Stomach (tissue), 9 donors: ENCODE results near the gene JAKMIP2. TPM values are rescaled to one million over a fixed set of nuclear protein-coding genes. Genes with fewer than 3 reads are reported as not detected.

ENCODE experiments used
- DNase-seq, 2 donors: peaks; one replicate each; pipeline versions ENCODE4 v3.0.0 to v3.0.0-alpha.2; 2013 to 2019
- H3K27ac ChIP-seq, 5 donors: fragments of 200-600 bp in 4 of 5; sonication (generic) in 4 of 5; one replicate each; pipeline ENCODE4 v1.5.1; 2013 to 2019; ENCODE audit warnings: mild to moderate bottlenecking in 1 of 5, moderate library complexity in 1 of 5
- H3K27me3 ChIP-seq, 3 donors: fragments of 200-600 bp; sonication (generic); one replicate each; pipeline ENCODE4 v1.5.1; 2017 to 2019; ENCODE audit warnings: mixed run types in 1 of 3
- H3K36me3 ChIP-seq, 4 donors: fragments of 200-600 bp; sonication (generic); 1 replicate in 3 of 4; 2 replicates in 1 of 4; pipeline ENCODE4 v1.5.1; 2016 to 2019
- H3K4me1 ChIP-seq, 4 donors: fragments of 200-600 bp; sonication (generic); one replicate each; pipeline ENCODE4 v1.5.1; 2016 to 2019
- H3K4me3 ChIP-seq, 4 donors: fragments of 200-600 bp; sonication (generic) in 3 of 4; one replicate each; pipeline ENCODE4 v1.5.1; 2016 to 2019; ENCODE audit warnings: mild to moderate bottlenecking in 1 of 4
- H3K9me3 ChIP-seq, 4 donors: fragments of 200-600 bp; sonication (generic); one replicate each; pipeline ENCODE4 v1.5.1; 2016 to 2019
- EP300 ChIP-seq: sonication (generic); formaldehyde crosslinking; IDR thresholded peaks from one replicate; pipeline ENCODE4 v1.6.1; 2017; ENCODE audit warnings: antibody characterized with exemption
- POLR2A ChIP-seq, 4 donors: fragments of 450-650 bp; IDR thresholded peaks; one replicate each; pipeline ENCODE4 v1.6.1; 2016; ENCODE audit warnings: antibody characterized with exemption in 4 of 4, control low read depth in 2 of 4, mild to moderate bottlenecking in 1 of 4, moderate library complexity in 1 of 4
- POLR2AphosphoS5 ChIP-seq, 3 donors: sonication (generic); formaldehyde crosslinking; IDR thresholded peaks; one replicate each; pipeline ENCODE4 v1.6.1; 2016; ENCODE audit warnings: antibody characterized with exemption in 3 of 3
- WGBS, 5 donors: extraction: QIAGEN DNeasy Blood & Tissue Kit in 3 of 5; methylation state at CpG; one replicate each; pipeline versions ENCODE4 v1.1.5 to v1.1.7; 2013 to 2018; 5-methylcytosine and 5-hydroxymethylcytosine counted together
- intact Hi-C: fragments of 100-400 bp; cut with DNase I; formaldehyde crosslinking; loops from one replicate; pipeline ENCODE4 v1.15.1; 2023; ENCODE audit warnings: low total_unique reads
- polyA plus RNA-seq, 3 donors: library from polyadenylated mRNA; stranded (reverse); fragments of 200-250 nt; gene quantifications; one replicate each; pipeline ENCODE4 v1.2.3, GENCODE V29; 2013
- total RNA-seq, 5 donors: library from RNA; depleted of rRNA; stranded (reverse); fragments of >200 nt; gene quantifications; one replicate each; pipeline versions ENCODE4 v1.1.0 to v1.2.3, GENCODE V29; 2014 to 2016
- TF ChIP-seq, protein P1 (sequence below), 7 experiments: fragments of 450-650 bp in 4 of 7; fragments of 200-600 bp in 3 of 7; sonication (generic) in 3 of 7; IDR thresholded peaks; one replicate each; pipeline ENCODE4 v1.5.1; 2016 to 2019; ENCODE audit warnings: antibody characterized with exemption in 7 of 7, control low read depth in 2 of 7, mild to moderate bottlenecking in 1 of 7
- donor health status: healthy with polysubstance abuse.
- donor health status: Bipolar disorder and iron deficiency.
- donor health status: healthy.

The JAKMIP2 gene
- total and polyA plus RNA-seq, 8 donors, result 0.13 to 13.4 (median 2.6) TPM; not detected in 1

- Histone ChIP-seq H3K9me3 (no peaks in the 10 kb centered on the region), H3K4me3 (no peak overlapping the region), H3K36me3 (peaks cover 0 to 5% (median 0%) of the 10 kb centered on the region in 4 donors), H3K4me1 (peaks cover 0 to 15% (median 0%) of the 10 kb centered on the region in 4 donors), H3K27ac (no peak overlapping the region), H3K27me3 (no peaks in the 10 kb centered on the region)
- intact Hi-C loops, result no loop called here
- TF ChIP-seq POLR2AphosphoS5 (IDR thresholded peaks at IDR 0.05), result no peak
- no peak for TF ChIP-seq POLR2A (IDR thresholded peaks at IDR 0.05)
- TF ChIP-seq, protein P1, sequence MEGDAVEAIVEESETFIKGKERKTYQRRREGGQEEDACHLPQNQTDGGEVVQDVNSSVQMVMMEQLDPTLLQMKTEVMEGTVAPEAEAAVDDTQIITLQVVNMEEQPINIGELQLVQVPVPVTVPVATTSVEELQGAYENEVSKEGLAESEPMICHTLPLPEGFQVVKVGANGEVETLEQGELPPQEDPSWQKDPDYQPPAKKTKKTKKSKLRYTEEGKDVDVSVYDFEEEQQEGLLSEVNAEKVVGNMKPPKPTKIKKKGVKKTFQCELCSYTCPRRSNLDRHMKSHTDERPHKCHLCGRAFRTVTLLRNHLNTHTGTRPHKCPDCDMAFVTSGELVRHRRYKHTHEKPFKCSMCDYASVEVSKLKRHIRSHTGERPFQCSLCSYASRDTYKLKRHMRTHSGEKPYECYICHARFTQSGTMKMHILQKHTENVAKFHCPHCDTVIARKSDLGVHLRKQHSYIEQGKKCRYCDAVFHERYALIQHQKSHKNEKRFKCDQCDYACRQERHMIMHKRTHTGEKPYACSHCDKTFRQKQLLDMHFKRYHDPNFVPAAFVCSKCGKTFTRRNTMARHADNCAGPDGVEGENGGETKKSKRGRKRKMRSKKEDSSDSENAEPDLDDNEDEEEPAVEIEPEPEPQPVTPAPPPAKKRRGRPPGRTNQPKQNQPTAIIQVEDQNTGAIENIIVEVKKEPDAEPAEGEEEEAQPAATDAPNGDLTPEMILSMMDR (IDR thresholded peaks at IDR 0.05), result no peak
- no peak for TF ChIP-seq EP300
- 85 to 100% (median 94%) methylated on average over 2 of the region's 2 CpGs for WGBS, 5 donors
- DNase-seq, result no peak
These were observed 114.1 kb downstream of the JAKMIP2 start for GRCh38 chr5:147668385-147668784.

GRCh38 chr5:147667363-147667762 is 115.2 kb downstream of the JAKMIP2 start:
- intact Hi-C loops, result no loop called here
- Histone ChIP-seq H3K36me3 (peaks cover 0 to 5% (median 0%) of the 10 kb centered on the region in 4 donors), H3K4me1 (peaks cover 0 to 13% (median 0%) of the 10 kb centered on the region in 4 donors), H3K27ac (no peak overlapping the region), H3K9me3 (no peaks in the 10 kb centered on the region), H3K4me3 (no peak overlapping the region), H3K27me3 (no peaks in the 10 kb centered on the region)
- no peak for TF ChIP-seq POLR2AphosphoS5 (IDR thresholded peaks at IDR 0.05)
- TF ChIP-seq, protein P1 (IDR thresholded peaks at IDR 0.05), result no peak
- no peak for DNase-seq
- 69 to 83% (median 80%) methylated on average over 1 of the region's 1 CpG for WGBS, 5 donors

DNA sequence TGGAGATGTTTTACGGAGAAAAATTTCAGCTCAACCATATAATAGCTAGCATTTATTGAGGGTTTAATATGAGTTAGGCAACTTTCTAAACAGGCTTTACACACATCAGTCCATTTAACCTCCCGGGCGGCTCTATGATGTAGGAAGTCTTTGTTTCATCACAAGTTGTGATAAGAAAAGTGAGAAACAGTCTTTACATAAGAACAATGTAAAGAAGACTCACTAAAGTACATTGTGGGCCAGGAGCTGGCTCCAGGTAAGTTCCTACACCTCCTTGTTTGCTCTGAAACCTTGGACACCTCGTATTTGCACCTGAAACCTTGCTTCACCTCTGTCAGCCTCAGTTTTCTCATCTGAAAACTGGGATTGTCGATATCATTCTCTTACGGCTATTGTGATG is 116.1 kb downstream of the JAKMIP2 start:
- H3K36me3 ChIP-seq, result peaks cover 0 to 1% (median 0%) of the 10 kb centered on the region in 4 donors
- no peak overlapping the region for H3K4me3 ChIP-seq
- H3K4me1 ChIP-seq, result peaks cover 0 to 13% (median 0%) of the 10 kb centered on the region in 4 donors
- H3K27me3 ChIP-seq, result no peaks in the 10 kb centered on the region
- peak in 1 of 2 donors; percentile 9 for DNase-seq
- WGBS, 5 donors, result 62 to 72% (median 66%) methylated on average over 6 of the region's 6 CpGs
- TF ChIP-seq EP300, result no peak
- no peak for TF ChIP-seq POLR2A (IDR thresholded peaks at IDR 0.05)
- TF ChIP-seq POLR2AphosphoS5 (IDR thresholded peaks at IDR 0.05), result no peak
- TF ChIP-seq, protein P1 (IDR thresholded peaks at IDR 0.05), result no peak
- intact Hi-C loops, result no loop called here
- no peaks in the 10 kb centered on the region for H3K9me3 ChIP-seq
- no peak overlapping the region for H3K27ac ChIP-seq

DNA sequence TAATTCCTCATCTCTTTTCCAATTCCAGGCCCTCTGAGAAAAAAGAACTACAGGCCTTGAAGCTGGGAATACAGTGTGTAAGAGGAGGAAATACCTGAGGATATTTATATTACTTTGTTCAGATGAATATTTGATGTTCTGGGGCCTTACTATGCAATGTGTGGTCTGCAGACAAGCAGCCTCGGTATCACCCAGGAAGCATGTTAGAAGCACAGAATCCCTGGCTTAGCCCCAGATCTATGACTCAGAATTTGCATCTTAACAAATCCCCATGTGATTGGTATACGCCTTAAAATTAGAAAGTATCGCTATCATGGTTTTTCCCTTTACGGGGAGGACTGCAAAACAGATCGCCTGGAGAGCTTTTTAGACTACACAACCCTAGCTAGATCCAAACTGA is 121.0 kb downstream of the JAKMIP2 start:
- H3K27ac ChIP-seq, result no peak overlapping the region
- H3K36me3 ChIP-seq, result peaks cover 0 to 9% (median 0%) of the 10 kb centered on the region in 4 donors
- no peak for DNase-seq
- no peaks in the 10 kb centered on the region for H3K27me3 ChIP-seq
- no peaks in the 10 kb centered on the region for H3K9me3 ChIP-seq
- intact Hi-C loops, result no loop called here
- TF ChIP-seq POLR2A (IDR thresholded peaks at IDR 0.05) (no peak), EP300 (no peak), POLR2AphosphoS5 (IDR thresholded peaks at IDR 0.05) (no peak)
- TF ChIP-seq, protein P1 (IDR thresholded peaks at IDR 0.05), result no peak
- H3K4me1 ChIP-seq, result no peaks in the 10 kb centered on the region
- H3K4me3 ChIP-seq, result no peak overlapping the region
- WGBS, 5 donors, result 79 to 93% (median 85%) methylated on average over 5 of the region's 5 CpGs
